GM21423 (cell line): ENCODE measurements around the gene TMEM238L.

Experiments used
- ATAC-seq: cut with Tn5 transposase; IDR thresholded peaks from one replicate; pipeline ENCODE4 v1.9.1; 2021; ENCODE audit warnings: mild to moderate bottlenecking, moderate library complexity; ENCODE audit not compliant: unreplicated experiment

The TMEM238L gene

GRCh38 chr17:10775740-10776356 is 28.1 kb downstream of the TMEM238L start:
- ATAC-seq, result no peak

DNA sequence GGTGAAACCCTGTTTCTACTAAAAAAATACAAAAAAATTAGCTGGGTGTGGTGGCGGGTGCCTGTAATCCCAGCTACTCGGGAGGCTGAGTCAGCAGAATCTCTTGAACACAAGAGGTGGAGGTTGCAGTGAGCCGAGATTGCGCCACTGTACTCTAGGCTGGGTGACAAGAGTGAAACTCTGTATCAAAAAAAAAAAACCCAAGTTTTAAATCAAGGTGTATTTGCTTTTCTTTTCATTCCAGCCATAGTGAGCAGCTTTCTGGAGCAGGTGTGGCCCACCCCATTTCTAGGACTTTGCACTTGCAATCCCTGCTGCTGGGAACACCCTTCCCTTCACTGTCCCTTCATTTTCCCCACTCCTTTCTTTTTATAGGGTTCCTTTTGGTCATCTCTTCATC is 28.8 kb downstream of the TMEM238L start:
- no peak for ATAC-seq

- ATAC-seq, result no peak
These were observed 30.5 kb downstream of the TMEM238L start for GRCh38 chr17:10773391-10773790.

- no peak for ATAC-seq
These were observed 31.2 kb downstream of the TMEM238L start for GRCh38 chr17:10772425-10773380.

GRCh38 chr17:10771148-10771547 is 32.8 kb downstream of the TMEM238L start:
- no peak for ATAC-seq

- no peak for ATAC-seq
These were observed 34.1 kb downstream of the TMEM238L start for GRCh38 chr17:10769840-10770239.

DNA sequence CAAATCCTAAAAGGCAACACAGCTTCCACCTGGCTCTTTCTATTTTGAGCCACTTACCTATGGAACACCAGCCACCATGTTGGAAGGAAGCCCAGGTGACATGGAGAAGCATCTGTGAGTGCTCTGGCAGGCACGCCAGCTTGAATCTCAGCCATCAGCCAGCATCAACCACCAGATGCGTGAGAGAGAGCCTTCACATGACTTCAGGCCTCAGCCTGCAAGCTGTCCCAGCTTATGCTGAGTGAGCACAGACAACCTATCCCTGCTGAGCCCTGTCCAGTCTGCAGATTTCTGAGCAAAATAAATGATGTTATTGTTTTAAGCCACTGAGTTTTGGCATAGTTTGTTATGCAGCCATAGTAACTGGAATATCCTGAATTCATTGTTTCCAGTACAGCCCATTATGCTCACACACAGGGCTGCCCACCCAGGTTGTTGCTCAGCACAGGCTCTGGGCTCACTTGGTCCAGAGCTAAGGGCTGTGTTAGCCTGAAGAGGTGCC is 35.1 kb downstream of the TMEM238L start:
- ATAC-seq, result no peak

- no peak for ATAC-seq
These were observed 36.7 kb downstream of the TMEM238L start for GRCh38 chr17:10767232-10767631.

GRCh38 chr17:10762037-10762436 is 41.9 kb downstream of the TMEM238L start:
- no peak for ATAC-seq

- no peak for ATAC-seq
These were observed 42.6 kb downstream of the TMEM238L start for GRCh38 chr17:10761281-10761680.

GRCh38 chr17:10758062-10758461 is 45.8 kb downstream of the TMEM238L start:
- no peak for ATAC-seq

DNA sequence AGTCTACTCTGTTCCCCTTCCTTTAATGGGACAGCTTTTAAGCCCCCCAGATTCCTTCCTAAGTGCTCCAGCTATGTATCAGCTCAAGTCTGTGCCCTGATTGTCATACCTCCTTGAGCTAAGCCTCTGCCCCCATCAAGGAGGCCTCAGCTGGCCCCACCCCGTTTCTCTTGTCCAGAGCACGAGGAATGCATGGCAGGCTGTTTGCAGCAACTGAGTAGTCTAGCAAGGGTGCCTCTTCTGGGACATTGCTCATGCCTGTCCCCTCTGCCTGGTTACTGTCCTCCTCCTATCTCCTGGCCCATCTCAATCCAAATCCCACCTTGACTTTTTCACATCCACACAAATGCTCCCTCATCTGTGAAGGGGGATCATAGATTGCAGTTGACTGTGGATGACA is 46.3 kb downstream of the TMEM238L start:
- ATAC-seq, result no peak

- ATAC-seq, result no peak
These were observed 46.8 kb downstream of the TMEM238L start for GRCh38 chr17:10757067-10757466.

GRCh38 chr17:10756619-10757018 is 47.3 kb downstream of the TMEM238L start:
- no peak for ATAC-seq

- ATAC-seq, result no peak
These were observed 47.7 kb downstream of the TMEM238L start for GRCh38 chr17:10756185-10756584.

GRCh38 chr17:10755592-10756127 is 48.2 kb downstream of the TMEM238L start:
- ATAC-seq, result no peak

GRCh38 chr17:10754861-10755591 is 48.9 kb downstream of the TMEM238L start:
- ATAC-seq, result no peak

DNA sequence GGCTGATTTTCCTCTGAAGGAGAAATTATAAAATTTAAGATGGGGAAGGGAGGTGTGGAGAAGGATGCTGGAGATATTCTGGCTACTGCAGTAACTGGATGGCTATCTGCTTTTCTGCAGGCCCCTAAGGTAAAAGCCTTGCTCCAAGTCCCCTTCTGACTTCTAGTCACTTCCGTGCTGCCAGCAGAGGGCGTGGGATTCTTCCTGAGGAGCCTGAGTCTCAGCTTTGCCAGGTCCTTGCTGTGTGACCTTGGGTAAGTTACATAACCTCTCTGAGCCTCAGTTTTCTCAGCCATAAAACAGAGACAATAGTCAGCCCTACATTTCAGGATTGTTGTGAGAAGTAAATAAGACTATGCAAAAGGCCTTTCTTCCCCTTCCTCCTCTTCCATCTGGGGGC is 49.8 kb downstream of the TMEM238L start:
- ATAC-seq, result no peak

GRCh38 chr17:10752696-10753095 is 51.2 kb downstream of the TMEM238L start:
- ATAC-seq, result no peak

DNA sequence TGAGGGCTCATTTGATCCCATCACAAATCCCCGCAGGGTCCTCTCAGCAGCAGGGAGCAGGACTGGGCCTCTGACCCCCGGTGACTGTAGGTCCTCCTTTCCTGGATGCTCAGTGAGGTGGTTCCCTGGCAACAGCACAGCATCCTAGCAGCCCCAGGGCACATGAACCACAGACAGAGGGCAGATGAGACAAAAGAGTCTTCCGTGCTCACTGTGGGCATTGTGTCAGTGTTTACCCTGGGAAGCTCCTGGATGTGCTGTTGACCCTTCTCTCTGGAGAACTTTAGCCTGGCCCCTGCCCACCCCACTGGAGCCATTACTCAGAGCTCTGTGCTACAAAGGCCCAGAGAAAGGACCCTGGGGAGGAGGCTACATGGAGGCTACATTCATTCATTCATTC is 52.3 kb downstream of the TMEM238L start:
- no peak for ATAC-seq

GRCh38 chr17:10750210-10750609 is 53.7 kb downstream of the TMEM238L start:
- ATAC-seq, result no peak
